SU-DHL-6 (cell line): ENCODE results near the gene HNRNPU.

Source experiments
- EZH2phosphoT487 ChIP-seq: fragments of 200-600 bp; sonication (generic), shearing (Covaris generic); conservative IDR thresholded peaks from 2 replicates; pipeline ENCODE4 v1.6.1; 2018; ENCODE audit warnings: mild to moderate bottlenecking, antibody characterized with exemption, low read length, moderate library complexity, mixed read lengths
- TF ChIP-seq, protein P1 (sequence below): fragments of 200-600 bp; sonication (generic); IDR thresholded peaks from one replicate; pipeline ENCODE4 v1.5.1; 2017; ENCODE audit warnings: antibody characterized with exemption, mild to moderate bottlenecking, low read length, moderate library complexity; ENCODE audit not compliant: insufficient read depth, poor library complexity, severe bottlenecking

DNA sequence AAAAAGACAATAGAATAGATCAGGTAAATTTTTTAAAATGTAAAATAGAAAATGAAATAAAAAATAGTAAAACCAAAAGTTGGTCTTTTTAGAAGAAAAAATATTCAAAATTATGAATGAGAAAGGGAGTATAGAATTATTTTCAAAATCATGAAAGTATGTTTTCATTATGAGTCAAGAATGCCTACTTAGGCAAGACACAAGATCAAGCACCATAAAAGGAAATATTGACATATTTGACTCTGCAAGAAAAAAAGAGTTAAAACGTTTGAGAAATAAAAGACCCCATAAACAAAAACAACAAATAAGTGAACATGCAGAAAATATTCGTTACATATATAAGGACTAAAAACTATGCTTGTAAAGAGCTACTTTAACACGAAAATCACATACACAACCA is 33.7 kb downstream of the HNRNPU start:
- TF ChIP-seq, protein P1, sequence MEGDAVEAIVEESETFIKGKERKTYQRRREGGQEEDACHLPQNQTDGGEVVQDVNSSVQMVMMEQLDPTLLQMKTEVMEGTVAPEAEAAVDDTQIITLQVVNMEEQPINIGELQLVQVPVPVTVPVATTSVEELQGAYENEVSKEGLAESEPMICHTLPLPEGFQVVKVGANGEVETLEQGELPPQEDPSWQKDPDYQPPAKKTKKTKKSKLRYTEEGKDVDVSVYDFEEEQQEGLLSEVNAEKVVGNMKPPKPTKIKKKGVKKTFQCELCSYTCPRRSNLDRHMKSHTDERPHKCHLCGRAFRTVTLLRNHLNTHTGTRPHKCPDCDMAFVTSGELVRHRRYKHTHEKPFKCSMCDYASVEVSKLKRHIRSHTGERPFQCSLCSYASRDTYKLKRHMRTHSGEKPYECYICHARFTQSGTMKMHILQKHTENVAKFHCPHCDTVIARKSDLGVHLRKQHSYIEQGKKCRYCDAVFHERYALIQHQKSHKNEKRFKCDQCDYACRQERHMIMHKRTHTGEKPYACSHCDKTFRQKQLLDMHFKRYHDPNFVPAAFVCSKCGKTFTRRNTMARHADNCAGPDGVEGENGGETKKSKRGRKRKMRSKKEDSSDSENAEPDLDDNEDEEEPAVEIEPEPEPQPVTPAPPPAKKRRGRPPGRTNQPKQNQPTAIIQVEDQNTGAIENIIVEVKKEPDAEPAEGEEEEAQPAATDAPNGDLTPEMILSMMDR = no peak
- TF ChIP-seq EZH2phosphoT487 = no peak
